Stimulated activated CD8-positive, alpha-beta memory T cell treated with anti-CD3 and anti-CD28 coated beads, Interleukin-4, amount 100 ng/mL, for 24 hours (primary cell): Measurements from ENCODE around the gene WDR76.
"Not testable (repeated sequence)": the region's sequence is repeated elsewhere in the genome, so short reads cannot be mapped to it uniquely, and the experiment has no call there.

Experiments
- DNase-seq: peaks from one replicate; pipeline ENCODE4 v3.0.0-alpha.2; 2020; ENCODE audit warnings: low read depth

The WDR76 gene

GRCh38 chr15:43821505-43821904 is 5.3 kb upstream of the WDR76 start:
- DNase-seq = no peak

- peak; percentile 84 for DNase-seq
Observed at GRCh38 chr15:43824302-43825246, 2.2 kb upstream of the WDR76 start, which contains the start of gene MFAP1. Gene MFAP1 (minus strand): TSS chr15:43824690. CDS start chr15:43824569, 121 bp downstream.

GRCh38 chr15:43825305-43825704 is 1.5 kb upstream of the WDR76 start:
- DNase-seq = not testable (repeated sequence)

- no peak for DNase-seq
Observed at GRCh38 chr15:43826029-43826507, 734 bp upstream of the WDR76 start.

- no peak for DNase-seq
Observed at GRCh38 chr15:43828061-43828657, 1.4 kb downstream of the WDR76 start.

- DNase-seq = not testable (repeated sequence)
Observed at GRCh38 chr15:43829951-43830540, 3.2 kb downstream of the WDR76 start.

- DNase-seq = not testable (repeated sequence)
Observed at GRCh38 chr15:43830691-43831275, 4.0 kb downstream of the WDR76 start.

- DNase-seq = not testable (repeated sequence)
Observed at GRCh38 chr15:43831519-43832052, 4.8 kb downstream of the WDR76 start.

- not testable (repeated sequence) for DNase-seq
Observed at GRCh38 chr15:43832485-43832884, 5.7 kb downstream of the WDR76 start.

- DNase-seq = no peak
Observed at GRCh38 chr15:43845421-43845820, 18.6 kb downstream of the WDR76 start.

- DNase-seq = no peak
Observed at GRCh38 chr15:43851251-43851650, 24.4 kb downstream of the WDR76 start.

GRCh38 chr15:43852607-43853006 is 25.8 kb downstream of the WDR76 start:
- DNase-seq = no peak

- DNase-seq = no peak
Observed at GRCh38 chr15:43854801-43855200, 28.0 kb downstream of the WDR76 start.

- no peak for DNase-seq
Observed at GRCh38 chr15:43859546-43859945, 32.7 kb downstream of the WDR76 start.

GRCh38 chr15:43866636-43867035 is 39.8 kb downstream of the WDR76 start:
- not testable (repeated sequence) for DNase-seq

- no peak for DNase-seq
Observed at GRCh38 chr15:43867096-43867495, 40.3 kb downstream of the WDR76 start.

GRCh38 chr15:43868406-43868805 is 41.6 kb downstream of the WDR76 start:
- DNase-seq = no peak

- DNase-seq = no peak
Observed at GRCh38 chr15:43871835-43872234, 45.0 kb downstream of the WDR76 start.

- DNase-seq = no peak
Observed at GRCh38 chr15:43872416-43873020, 45.7 kb downstream of the WDR76 start.

GRCh38 chr15:43873651-43874050 is 46.8 kb downstream of the WDR76 start:
- no peak for DNase-seq

- DNase-seq = no peak
Observed at GRCh38 chr15:43876872-43877271, 50.1 kb downstream of the WDR76 start.

GRCh38 chr15:43877371-43877770 is 50.6 kb downstream of the WDR76 start:
- DNase-seq = no peak
